NCI-H2081 (cell line): ENCODE measurements around the gene PEX14.

Experiments
- DNase-seq, 2 experiments: peaks; one replicate each; lab custom pipeline; 2025; lab: John Stamatoyannopoulos, UW

The PEX14 gene

GRCh38 chr1:10649517-10650201 lies 174.9 kb downstream of the PEX14 start:
- DNase-seq, result no peak

GRCh38 chr1:10650556-10651388 lies 176.0 kb downstream of the PEX14 start:
- no peak for DNase-seq

GRCh38 chr1:10651389-10651766 lies 176.6 kb downstream of the PEX14 start:
- no peak for DNase-seq

GRCh38 chr1:10651793-10652192 lies 177.0 kb downstream of the PEX14 start:
- DNase-seq, result no peak

- no peak for DNase-seq
These were observed 177.9 kb downstream of the PEX14 start for GRCh38 chr1:10652626-10653025.

- DNase-seq, result no peak
These were observed 178.8 kb downstream of the PEX14 start for GRCh38 chr1:10653370-10654125.

- DNase-seq, result no peak
These were observed 180.3 kb downstream of the PEX14 start for GRCh38 chr1:10655002-10655401.

- no peak for DNase-seq
These were observed 181.7 kb downstream of the PEX14 start for GRCh38 chr1:10656431-10656830.

- DNase-seq, result no peak
These were observed 182.5 kb downstream of the PEX14 start for GRCh38 chr1:10657088-10657847.

- DNase-seq, result no peak
These were observed 183.8 kb downstream of the PEX14 start for GRCh38 chr1:10658396-10659066.

GRCh38 chr1:10659218-10659617 lies 184.5 kb downstream of the PEX14 start:
- DNase-seq, result no peak

GRCh38 chr1:10659646-10660540 lies 185.1 kb downstream of the PEX14 start:
- no peak for DNase-seq

GRCh38 chr1:10661453-10661852 lies 186.7 kb downstream of the PEX14 start:
- DNase-seq, result no peak

GRCh38 chr1:10662090-10662688 lies 187.4 kb downstream of the PEX14 start:
- no peak for DNase-seq

GRCh38 chr1:10662824-10663677 lies 188.3 kb downstream of the PEX14 start:
- no peak for DNase-seq

GRCh38 chr1:10663678-10664035 lies 188.9 kb downstream of the PEX14 start:
- DNase-seq, result no peak

- DNase-seq, result no peak
These were observed 189.5 kb downstream of the PEX14 start for GRCh38 chr1:10664251-10664650.

GRCh38 chr1:10665226-10665625 lies 190.5 kb downstream of the PEX14 start:
- DNase-seq, result no peak
